SK-N-SH (cell line): Measurements from ENCODE around the gene MYF6. TPM values are rescaled to one million over a fixed set of nuclear protein-coding genes. Genes with fewer than 3 reads are reported as not detected.

Source experiments
- CTCF ChIA-PET: fragments of 300-600, 350-600 bp; formaldehyde crosslinking; extraction: SDS; loops from one replicate; lab custom pipeline; 2021; lab: Yijun Ruan, JAX
- POLR2A ChIA-PET: fragments of 350-600 bp; sonication (Branson Sonifier 250); formaldehyde crosslinking; extraction: SDS; loops from one replicate; lab custom pipeline; 2020; ENCODE audit warnings: antibody characterized with exemption, inconsistent platforms; lab: Yijun Ruan, JAX
- DNase-seq: peaks from one replicate; pipeline ENCODE4 v3.0.0; 2012
- H2AFZ ChIP-seq: fragments of 200-600 bp; sonication (generic); 2 replicates; pipeline ENCODE4 v1.8.1; 2016; ENCODE audit warnings: antibody characterized with exemption, mild to moderate bottlenecking, low read depth
- H3F3A ChIP-seq: fragments of 200-600 bp; sonication (generic); replicated peaks from 2 replicates; pipeline ENCODE3; 2016; ENCODE audit warnings: antibody characterized with exemption, mild to moderate bottlenecking; ENCODE audit not compliant: insufficient read depth
- H3K27ac ChIP-seq, 2 experiments: fragments of 200-500 bp in 1 of 2; fragments of 200-600 bp in 1 of 2; sonication (Bioruptor generic) in 1 of 2; sonication (generic), shearing (Covaris generic) in 1 of 2; 2 replicates each; pipeline versions ENCODE4 v1.5.1 to v1.6.1; 2014 to 2016; ENCODE audit warnings: low read depth in 2 of 2, inconsistent platforms in 1 of 2, low read length in 1 of 2, mild to moderate bottlenecking in 1 of 2, mixed read lengths in 1 of 2
- H3K27me3 ChIP-seq: fragments of 200-600 bp; sonication (generic), shearing (Covaris generic); 2 replicates; pipeline ENCODE4 v1.6.1; 2016; ENCODE audit warnings: mixed run types; ENCODE audit not compliant: insufficient read depth
- H3K36me3 ChIP-seq, 2 experiments: fragments of 200-500 bp in 1 of 2; fragments of 200-600 bp in 1 of 2; sonication (Bioruptor generic) in 1 of 2; sonication (generic) in 1 of 2; replicated peaks in 1 of 2; 2 replicates each; pipeline versions ENCODE3 to v1.5.1; 2014 to 2016; ENCODE audit warnings: low read length in 1 of 2, mild to moderate bottlenecking in 1 of 2; ENCODE audit not compliant: insufficient read depth in 2 of 2, control insufficient read depth in 1 of 2
- H3K4me1 ChIP-seq, 2 experiments: fragments of 200-500 bp in 1 of 2; fragments of 200-600 bp in 1 of 2; sonication (Bioruptor generic) in 1 of 2; sonication (generic), shearing (Covaris generic) in 1 of 2; 2 replicates each; pipeline versions ENCODE4 v1.5.1 to v1.6.1; 2014 to 2016; ENCODE audit warnings: low read depth in 1 of 2, low read length in 1 of 2, mixed run types in 1 of 2; ENCODE audit not compliant: insufficient read depth in 2 of 2, control insufficient read depth in 1 of 2
- H3K4me2 ChIP-seq: fragments of 200-600 bp; sonication (generic), shearing (Covaris generic); 2 replicates; pipeline ENCODE4 v1.6.1; 2017; ENCODE audit warnings: mixed run types
- H3K4me3 ChIP-seq, 2 experiments: fragments of 200-500 bp in 1 of 2; fragments of 200-600 bp in 1 of 2; sonication (Bioruptor generic) in 1 of 2; sonication (generic), shearing (Covaris generic) in 1 of 2; 2 replicates each; pipeline versions ENCODE4 v1.5.1 to v1.8.1; 2014 to 2016; ENCODE audit warnings: low read depth in 2 of 2, inconsistent platforms in 1 of 2, low read length in 1 of 2, mild to moderate bottlenecking in 1 of 2, mixed read lengths in 1 of 2, moderate library complexity in 1 of 2
- H3K79me2 ChIP-seq: fragments of 200-600 bp; sonication (generic); 2 replicates; pipeline ENCODE4 v1.8.1; 2017; ENCODE audit warnings: mild to moderate bottlenecking; ENCODE audit not compliant: insufficient read depth
- H3K9ac ChIP-seq: fragments of 200-600 bp; sonication (generic); 2 replicates; pipeline ENCODE4 v1.6.1; 2017; ENCODE audit warnings: mixed run types
- H3K9me2 ChIP-seq: fragments of 200-600 bp; sonication (generic); 2 replicates; pipeline ENCODE4 v1.6.1; 2017; ENCODE audit warnings: mixed run types
- H3K9me3 ChIP-seq: fragments of 200-600 bp; sonication (generic); 2 replicates; pipeline ENCODE4 v1.6.1; 2017; ENCODE audit warnings: mixed run types, mild to moderate bottlenecking, moderate library complexity
- H4K20me1 ChIP-seq: fragments of 200-600 bp; sonication (generic); 2 replicates; pipeline ENCODE4 v1.6.1; 2017; ENCODE audit warnings: mild to moderate bottlenecking, mixed run types; ENCODE audit not compliant: insufficient read depth
- FOSL2 ChIP-seq: IDR thresholded peaks from 2 replicates; pipeline ENCODE4 v1.4.0; 2012; ENCODE audit warnings: low read depth, mild to moderate bottlenecking, moderate library complexity, borderline replicate concordance
- FOXJ3 ChIP-seq: sonication (generic); formaldehyde crosslinking; IDR thresholded peaks from 2 replicates; pipeline ENCODE4 v1.5.1; 2020; ENCODE audit warnings: mild to moderate bottlenecking, missing genetic modification reagents
- FOXM1 ChIP-seq: IDR thresholded peaks from 2 replicates; pipeline ENCODE4 v1.4.0; 2012; ENCODE audit warnings: low read depth, mild to moderate bottlenecking
- GABPA ChIP-seq: IDR thresholded peaks from 2 replicates; pipeline ENCODE4 v1.4.0; 2012; ENCODE audit warnings: low read depth, mild to moderate bottlenecking
- GATA2 ChIP-seq: sonication (generic); formaldehyde crosslinking; IDR thresholded peaks from 2 replicates; pipeline ENCODE4 v1.5.0; 2020; ENCODE audit warnings: mild to moderate bottlenecking, missing genetic modification reagents
- MAX ChIP-seq: IDR thresholded peaks from 2 replicates; pipeline ENCODE4 v1.4.0; 2012; ENCODE audit warnings: low read depth
- MEF2A ChIP-seq: IDR thresholded peaks from 2 replicates; pipeline ENCODE4 v1.4.0; 2012; ENCODE audit warnings: low read depth, borderline replicate concordance
- MXI1 ChIP-seq: IDR thresholded peaks from 2 replicates; pipeline ENCODE4 v1.6.1; 2012; ENCODE audit warnings: mild to moderate bottlenecking, low read depth, low read length, improper control_type of control experiment
- NFIC ChIP-seq: IDR thresholded peaks from 2 replicates; pipeline ENCODE4 v1.4.0; 2012; ENCODE audit warnings: borderline replicate concordance
- POLR2AphosphoS5 ChIP-seq: IDR thresholded peaks from 2 replicates; pipeline ENCODE4 v1.6.1; 2012; ENCODE audit warnings: low read depth, low read length
- RCOR1 ChIP-seq: fragments of 150-350 bp; IDR thresholded peaks from 2 replicates; pipeline ENCODE4 v1.6.1; 2017; ENCODE audit warnings: antibody characterized with exemption, low read length
- SIN3A ChIP-seq: IDR thresholded peaks from 2 replicates; pipeline ENCODE4 v1.6.1; 2012; ENCODE audit warnings: low read depth, mild to moderate bottlenecking, low read length, moderate library complexity, borderline replicate concordance
- TAF1 ChIP-seq: IDR thresholded peaks from 2 replicates; pipeline ENCODE4 v1.6.1; 2012; ENCODE audit warnings: low read depth, mild to moderate bottlenecking, low read length, moderate library complexity, borderline replicate concordance
- YY1 ChIP-seq: IDR thresholded peaks from 2 replicates; pipeline ENCODE4 v1.4.0; 2012; ENCODE audit warnings: low read depth, mild to moderate bottlenecking
- ZBTB33 ChIP-seq: IDR thresholded peaks from 2 replicates; pipeline ENCODE4 v1.4.0; 2012; ENCODE audit warnings: low read depth, borderline replicate concordance
- WGBS: methylation state at CpG from one replicate; pipeline ENCODE4 v1.1.6; 2017; ENCODE audit warnings: low lambda C conversion rate; 5-methylcytosine and 5-hydroxymethylcytosine counted together
- polyA plus RNA-seq, 3 experiments: library from polyadenylated mRNA; depleted of rRNA; stranded (reverse); fragments of >200 nt; gene quantifications; 2 replicates each; pipeline ENCODE4 v1.2.3, GENCODE V29; 2012
- TF ChIP-seq, protein P1 (sequence below): IDR thresholded peaks from 2 replicates; pipeline ENCODE4; 2012
- TF ChIP-seq, protein P2 (sequence below): fragments of 200-600 bp; sonication (generic); IDR thresholded peaks from 2 replicates; pipeline ENCODE4 v1.6.1; 2017; ENCODE audit warnings: antibody characterized with exemption, mild to moderate bottlenecking, moderate library complexity
- TF ChIP-seq, protein P3 (sequence below): IDR thresholded peaks from 2 replicates; pipeline ENCODE4 v1.4.0; 2012; ENCODE audit warnings: low read depth, borderline replicate concordance
- TF ChIP-seq, protein P4 (sequence below): fragments of 150-350 bp; IDR thresholded peaks from 2 replicates; pipeline ENCODE4 v1.6.1; 2017; ENCODE audit warnings: antibody characterized with exemption, low read length, low read depth, borderline replicate concordance

MYF6 gene
- polyA plus RNA-seq, 1 of the 3 experiments (the other 2 are of a cell fraction), result not detected

GRCh38 chr12:80700327-80700726 is 7.1 kb upstream of the MYF6 start:
- no peak for DNase-seq
- Histone ChIP-seq H3K9me3 (no peaks in the 10 kb centered on the region), H3F3A (no peaks in the 10 kb centered on the region), H3K4me3 (no peak overlapping the region), H3K27me3 (peaks cover 18% of the 10 kb centered on the region; the same call in 1 of the 2 replicates)
- CTCF ChIA-PET, result interaction anchor here (2.4 kb wide), 1 partner anchor 10 kb away, joined by 12 read pairs; no protein-coding TSS in a partner anchor
- no peak for TF ChIP-seq POLR2AphosphoS5
- TF ChIP-seq, protein P1, sequence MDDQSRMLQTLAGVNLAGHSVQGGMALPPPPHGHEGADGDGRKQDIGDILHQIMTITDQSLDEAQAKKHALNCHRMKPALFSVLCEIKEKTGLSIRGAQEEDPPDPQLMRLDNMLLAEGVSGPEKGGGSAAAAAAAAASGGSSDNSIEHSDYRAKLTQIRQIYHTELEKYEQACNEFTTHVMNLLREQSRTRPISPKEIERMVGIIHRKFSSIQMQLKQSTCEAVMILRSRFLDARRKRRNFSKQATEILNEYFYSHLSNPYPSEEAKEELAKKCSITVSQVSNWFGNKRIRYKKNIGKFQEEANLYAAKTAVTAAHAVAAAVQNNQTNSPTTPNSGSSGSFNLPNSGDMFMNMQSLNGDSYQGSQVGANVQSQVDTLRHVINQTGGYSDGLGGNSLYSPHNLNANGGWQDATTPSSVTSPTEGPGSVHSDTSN, result no peak
- TF ChIP-seq SIN3A, result no peak
- TF ChIP-seq, protein P2, sequence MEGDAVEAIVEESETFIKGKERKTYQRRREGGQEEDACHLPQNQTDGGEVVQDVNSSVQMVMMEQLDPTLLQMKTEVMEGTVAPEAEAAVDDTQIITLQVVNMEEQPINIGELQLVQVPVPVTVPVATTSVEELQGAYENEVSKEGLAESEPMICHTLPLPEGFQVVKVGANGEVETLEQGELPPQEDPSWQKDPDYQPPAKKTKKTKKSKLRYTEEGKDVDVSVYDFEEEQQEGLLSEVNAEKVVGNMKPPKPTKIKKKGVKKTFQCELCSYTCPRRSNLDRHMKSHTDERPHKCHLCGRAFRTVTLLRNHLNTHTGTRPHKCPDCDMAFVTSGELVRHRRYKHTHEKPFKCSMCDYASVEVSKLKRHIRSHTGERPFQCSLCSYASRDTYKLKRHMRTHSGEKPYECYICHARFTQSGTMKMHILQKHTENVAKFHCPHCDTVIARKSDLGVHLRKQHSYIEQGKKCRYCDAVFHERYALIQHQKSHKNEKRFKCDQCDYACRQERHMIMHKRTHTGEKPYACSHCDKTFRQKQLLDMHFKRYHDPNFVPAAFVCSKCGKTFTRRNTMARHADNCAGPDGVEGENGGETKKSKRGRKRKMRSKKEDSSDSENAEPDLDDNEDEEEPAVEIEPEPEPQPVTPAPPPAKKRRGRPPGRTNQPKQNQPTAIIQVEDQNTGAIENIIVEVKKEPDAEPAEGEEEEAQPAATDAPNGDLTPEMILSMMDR, result no peak
- TF ChIP-seq MEF2A, result no peak
- no peak for TF ChIP-seq NFIC
- TF ChIP-seq TAF1, result no peak
- TF ChIP-seq, protein P3, sequence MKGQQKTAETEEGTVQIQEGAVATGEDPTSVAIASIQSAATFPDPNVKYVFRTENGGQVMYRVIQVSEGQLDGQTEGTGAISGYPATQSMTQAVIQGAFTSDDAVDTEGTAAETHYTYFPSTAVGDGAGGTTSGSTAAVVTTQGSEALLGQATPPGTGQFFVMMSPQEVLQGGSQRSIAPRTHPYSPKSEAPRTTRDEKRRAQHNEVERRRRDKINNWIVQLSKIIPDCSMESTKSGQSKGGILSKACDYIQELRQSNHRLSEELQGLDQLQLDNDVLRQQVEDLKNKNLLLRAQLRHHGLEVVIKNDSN, result no peak
- no peak for TF ChIP-seq GABPA
- TF ChIP-seq ZBTB33, result no peak
- no peak for TF ChIP-seq MXI1
- TF ChIP-seq MAX, result no peak
- TF ChIP-seq RCOR1, result no peak
- TF ChIP-seq, protein P4, sequence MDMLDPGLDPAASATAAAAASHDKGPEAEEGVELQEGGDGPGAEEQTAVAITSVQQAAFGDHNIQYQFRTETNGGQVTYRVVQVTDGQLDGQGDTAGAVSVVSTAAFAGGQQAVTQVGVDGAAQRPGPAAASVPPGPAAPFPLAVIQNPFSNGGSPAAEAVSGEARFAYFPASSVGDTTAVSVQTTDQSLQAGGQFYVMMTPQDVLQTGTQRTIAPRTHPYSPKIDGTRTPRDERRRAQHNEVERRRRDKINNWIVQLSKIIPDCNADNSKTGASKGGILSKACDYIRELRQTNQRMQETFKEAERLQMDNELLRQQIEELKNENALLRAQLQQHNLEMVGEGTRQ, result no peak
- TF ChIP-seq YY1, result no peak
- TF ChIP-seq FOXM1, result no peak
- TF ChIP-seq FOSL2, result no peak
- no peak for TF ChIP-seq GATA2 (CRISPR knock-in tag)
- no peak for TF ChIP-seq FOXJ3
- TF ChIP-seq, all 33 proteins: peak for 0
- H3K4me2 ChIP-seq, result no peak overlapping the region
- no peaks in the 10 kb centered on the region for H3K36me3 ChIP-seq
- H4K20me1 ChIP-seq, result no peaks in the 10 kb centered on the region
- no peaks in the 10 kb centered on the region; the same call in 1 of the 2 replicates for H3K9me2 ChIP-seq
- 7% methylated on average over 2 of the region's 2 CpGs for WGBS
- 0 out of 4 replicates have a peak, but pooled peaks cover 0 to 2% of the 10 kb centered on the region in 2 experiments for H3K4me1 ChIP-seq
- no peaks in the 10 kb centered on the region for H3K79me2 ChIP-seq
- POLR2A ChIA-PET, result no interaction called here
- no peak overlapping the region for H2AFZ ChIP-seq
- no peak overlapping the region for H3K27ac ChIP-seq
- H3K9ac ChIP-seq, result no peak overlapping the region
